HG02938 (cell line): ENCODE data around the gene BUB1B.
"Not testable (repeated sequence)": the region's sequence is repeated elsewhere in the genome, so short reads cannot be mapped to it uniquely, and the experiment has no call there.

Experiments used
- ATAC-seq: cut with Tn5 transposase; IDR thresholded peaks from one replicate; pipeline ENCODE4 v1.9.1; 2021; ENCODE audit warnings: mild to moderate bottlenecking, moderate library complexity; ENCODE audit not compliant: unreplicated experiment

The BUB1B gene

GRCh38 chr15:40160689-40161688 is at the start of gene BUB1B:
Gene BUB1B, plus strand, starts transcription at chr15:40161069. Its CDS starts 152 bp downstream, at chr15:40161221.
- ATAC-seq: peak; percentile 78

- ATAC-seq: no peak
These were observed 49.0 kb upstream of the BUB1B start for GRCh38 chr15:40111888-40112287.

- no peak for ATAC-seq
These were observed 48.1 kb upstream of the BUB1B start for GRCh38 chr15:40112789-40113188.

- ATAC-seq: no peak
These were observed 46.7 kb upstream of the BUB1B start for GRCh38 chr15:40114218-40114617.

GRCh38 chr15:40115106-40115505 is 45.8 kb upstream of the BUB1B start:
- not testable (repeated sequence) for ATAC-seq

- peak; percentile 90 for ATAC-seq
These were observed 45.2 kb upstream of the BUB1B start for GRCh38 chr15:40115670-40116093.

- ATAC-seq: no peak
These were observed 42.4 kb upstream of the BUB1B start for GRCh38 chr15:40118473-40118872.

- ATAC-seq: no peak
These were observed 38.8 kb upstream of the BUB1B start for GRCh38 chr15:40121911-40122638.

GRCh38 chr15:40122989-40123388 is 37.9 kb upstream of the BUB1B start:
- ATAC-seq: not testable (repeated sequence)

- ATAC-seq: not testable (repeated sequence)
These were observed 37.0 kb upstream of the BUB1B start for GRCh38 chr15:40123863-40124262.

GRCh38 chr15:40124333-40124732 is 36.5 kb upstream of the BUB1B start:
- not testable (repeated sequence) for ATAC-seq

- not testable (repeated sequence) for ATAC-seq
These were observed 36.0 kb upstream of the BUB1B start for GRCh38 chr15:40124807-40125285.

- ATAC-seq: no peak
These were observed 34.9 kb upstream of the BUB1B start for GRCh38 chr15:40125950-40126349.

- no peak for ATAC-seq
These were observed 31.9 kb upstream of the BUB1B start for GRCh38 chr15:40128766-40129660.

GRCh38 chr15:40130118-40130517 is 30.8 kb upstream of the BUB1B start:
- ATAC-seq: no peak

GRCh38 chr15:40130799-40131502 is 29.9 kb upstream of the BUB1B start:
- no peak for ATAC-seq

GRCh38 chr15:40133544-40133943 is 27.3 kb upstream of the BUB1B start:
- no peak for ATAC-seq

GRCh38 chr15:40134885-40135284 is 26.0 kb upstream of the BUB1B start:
- no peak for ATAC-seq

GRCh38 chr15:40135846-40136450 is 24.9 kb upstream of the BUB1B start:
- ATAC-seq: not testable (repeated sequence)
